GM19035 (cell line): Measurements from ENCODE around the gene NKX2-1.
A peak's percentile ranks its signal among the peaks of the same experiment; 100 is the strongest.
"Not testable (repeated sequence)": the region's sequence is repeated elsewhere in the genome, so short reads cannot be mapped to it uniquely, and the experiment has no call there.

Source experiments
- ATAC-seq: cut with Tn5 transposase; IDR thresholded peaks from one replicate; pipeline ENCODE4 v1.9.1; 2021; ENCODE audit not compliant: unreplicated experiment

Gene NKX2-1

DNA sequence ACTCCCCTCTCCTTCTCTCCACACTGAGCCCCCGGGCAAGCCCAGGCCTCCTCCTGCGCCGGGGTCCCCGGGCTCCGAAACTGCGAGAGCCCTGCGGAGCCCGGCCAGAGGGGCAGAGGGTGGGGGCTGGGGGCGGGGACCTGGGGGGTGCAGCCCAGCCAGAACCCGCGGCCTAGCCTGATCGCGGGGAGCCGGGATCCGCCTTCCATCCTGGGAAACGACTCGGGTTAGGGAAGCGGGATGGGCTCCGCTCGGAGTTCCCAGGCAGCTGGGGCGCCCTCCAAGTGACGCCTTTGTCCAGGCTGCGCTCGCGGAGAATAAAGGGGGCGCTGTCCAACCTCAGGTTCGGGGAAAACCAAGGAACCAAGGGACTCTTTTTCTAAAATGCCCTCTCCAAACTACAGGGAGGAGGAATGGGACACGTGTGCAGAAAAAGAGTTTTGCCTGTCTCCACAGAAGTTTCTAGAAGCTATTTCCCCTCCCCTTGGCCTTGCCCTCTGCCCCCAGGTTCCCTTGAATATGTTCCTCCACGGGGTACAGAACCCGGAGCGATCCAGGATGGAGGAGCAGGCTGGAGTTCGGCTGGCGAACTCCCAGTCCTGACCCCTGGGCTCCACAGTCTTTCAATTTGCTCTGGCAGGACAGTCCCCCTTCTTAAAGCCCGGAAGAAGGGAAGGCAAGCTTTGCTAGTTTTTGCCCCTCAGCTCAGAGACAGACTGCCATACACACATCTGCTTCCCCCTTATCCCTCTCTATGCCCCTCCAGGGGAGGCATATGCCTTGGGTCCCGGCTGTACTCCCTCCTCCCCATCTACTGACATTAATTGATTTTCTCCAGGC lies 13.9 kb downstream of the NKX2-1 start:
- ATAC-seq, result no peak

- no peak for ATAC-seq
Observed at GRCh38 chr14:36505181-36505815, 14.7 kb downstream of the NKX2-1 start.

GRCh38 chr14:36504771-36505175 lies 15.3 kb downstream of the NKX2-1 start:
- no peak for ATAC-seq

- ATAC-seq, result no peak
Observed at GRCh38 chr14:36503771-36504741, 16.0 kb downstream of the NKX2-1 start.

DNA sequence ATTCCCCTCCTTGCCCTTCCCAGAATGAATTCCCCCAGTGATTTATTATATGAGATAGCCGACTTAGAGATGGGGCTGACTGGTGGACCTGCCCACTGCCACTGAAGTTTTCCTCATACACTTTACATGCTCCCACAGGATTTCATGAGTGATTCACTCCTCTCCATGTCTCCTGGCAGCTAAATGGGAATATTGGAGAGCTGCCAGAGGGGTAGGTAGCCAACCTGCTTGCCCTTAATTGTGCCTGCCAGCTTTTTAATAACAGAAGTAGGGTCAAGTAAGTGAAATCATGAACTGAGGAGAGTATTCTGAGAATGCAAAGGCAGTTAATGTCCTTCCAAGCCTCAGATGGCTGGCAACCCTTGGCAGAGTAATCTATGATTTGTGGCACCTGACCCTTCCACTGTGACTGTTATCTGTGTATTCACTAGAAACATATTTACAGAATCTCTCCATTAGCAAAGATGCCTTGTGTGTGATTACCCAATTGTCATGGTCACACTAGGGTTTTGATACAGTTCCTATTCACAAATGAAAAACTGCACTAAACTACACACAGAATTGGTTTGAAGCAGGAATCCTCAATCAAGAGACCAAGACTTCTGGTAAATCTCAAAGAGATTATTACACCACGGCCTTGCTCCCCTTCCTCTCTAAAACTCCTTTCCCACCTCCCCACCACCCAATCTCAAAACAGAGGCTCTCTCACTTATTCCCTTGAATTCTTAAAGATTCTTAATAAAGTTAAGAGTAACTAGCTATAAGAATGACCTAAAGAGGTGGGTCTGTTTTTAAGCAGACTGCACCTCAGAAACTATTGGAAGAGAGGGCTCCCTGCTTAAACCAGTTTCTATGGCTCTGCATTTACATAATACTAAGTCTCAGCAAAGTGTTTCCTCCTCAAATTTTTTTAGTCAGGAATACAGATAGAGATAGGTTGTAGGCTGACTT lies 17.2 kb downstream of the NKX2-1 start:
- ATAC-seq, result no peak

DNA sequence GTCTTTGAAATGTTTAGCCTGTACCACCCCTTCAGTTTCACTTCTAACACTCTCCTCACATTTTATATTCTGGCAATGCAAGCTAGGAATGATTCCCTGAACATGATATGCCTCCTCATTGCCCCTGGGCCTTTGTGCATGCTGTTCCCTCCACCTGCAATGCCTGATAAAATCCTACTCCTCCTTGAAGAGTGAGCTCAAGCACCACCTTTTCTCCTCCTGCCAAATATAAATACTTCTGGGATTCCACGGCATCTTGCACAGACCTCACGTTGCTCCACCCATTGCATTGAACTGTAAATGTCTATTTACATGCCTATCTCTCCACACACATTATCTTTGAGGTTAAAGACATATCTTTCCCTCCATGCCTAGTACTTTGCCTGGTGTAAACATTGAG lies 21.1 kb downstream of the NKX2-1 start:
- ATAC-seq, result no peak

- ATAC-seq, result no peak
Observed at GRCh38 chr14:36496346-36496745, 23.7 kb downstream of the NKX2-1 start.

- no peak for ATAC-seq
Observed at GRCh38 chr14:36495666-36496065, 24.4 kb downstream of the NKX2-1 start.

GRCh38 chr14:36493761-36494160 lies 26.3 kb downstream of the NKX2-1 start:
- ATAC-seq, result no peak

- ATAC-seq, result no peak
Observed at GRCh38 chr14:36485773-36486172, 34.3 kb downstream of the NKX2-1 start.

DNA sequence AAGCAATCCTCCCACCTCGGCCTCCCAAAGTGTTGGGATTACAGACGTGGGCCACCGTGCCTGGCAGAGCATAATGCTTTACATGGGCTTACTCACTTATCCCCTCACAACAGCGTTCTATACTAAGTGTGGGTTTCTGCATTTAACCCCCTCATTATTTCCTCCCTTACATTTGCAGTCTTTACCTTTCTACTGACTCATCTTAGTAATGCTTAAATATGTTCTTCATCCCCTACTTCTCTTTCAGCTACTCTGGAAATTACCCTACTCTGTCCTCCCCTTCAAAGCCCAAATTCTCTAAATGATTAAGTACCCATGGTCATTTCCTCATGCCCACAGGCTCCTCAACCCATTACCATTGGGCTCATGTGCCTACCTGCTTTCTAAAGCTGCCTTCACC lies 40.7 kb downstream of the NKX2-1 start:
- ATAC-seq, result no peak

- peak; percentile 58 for ATAC-seq
Observed at GRCh38 chr14:36478782-36479181, 41.2 kb downstream of the NKX2-1 start.

DNA sequence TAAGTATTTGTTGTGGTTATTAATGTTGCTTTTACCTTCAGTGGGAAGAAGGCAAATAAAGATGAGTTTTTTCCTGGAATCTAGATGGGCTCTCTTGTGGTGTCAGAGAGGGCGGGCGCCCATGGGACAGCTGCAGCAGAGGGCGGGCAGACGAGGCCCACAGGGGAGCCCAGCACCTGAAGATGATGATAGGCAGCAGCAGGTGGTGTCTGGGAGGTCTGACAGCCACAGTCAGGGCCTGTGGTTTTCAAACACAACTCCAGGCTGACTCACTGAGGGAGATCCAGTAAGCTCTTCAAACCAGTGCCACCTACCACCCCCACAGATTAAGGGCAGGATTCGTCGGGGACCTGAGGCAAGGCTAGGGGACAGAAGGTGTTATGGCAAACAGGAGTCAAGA lies 42.8 kb downstream of the NKX2-1 start:
- ATAC-seq, result no peak

GRCh38 chr14:36476061-36476460 lies 44.0 kb downstream of the NKX2-1 start:
- not testable (repeated sequence) for ATAC-seq

DNA sequence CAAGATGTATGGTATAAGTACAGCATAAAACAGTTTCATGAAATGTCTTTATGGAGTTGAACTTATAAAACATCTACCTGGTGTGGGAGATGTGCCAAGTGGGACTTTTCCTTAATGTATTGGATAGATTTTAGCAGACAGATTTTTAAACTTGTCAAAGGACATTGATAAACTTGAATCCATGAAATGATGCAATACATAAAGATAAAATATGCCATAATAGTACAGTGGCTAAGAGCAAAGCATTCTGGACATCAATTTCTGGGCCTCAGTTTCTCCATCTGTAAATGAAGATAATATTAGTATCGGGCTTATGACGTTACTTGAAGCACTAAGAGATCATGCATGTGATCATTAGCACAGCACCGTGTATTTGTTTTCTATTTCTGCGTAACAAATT lies 45.4 kb downstream of the NKX2-1 start:
- ATAC-seq, result no peak

- ATAC-seq, result no peak
Observed at GRCh38 chr14:36471431-36471830, 48.6 kb downstream of the NKX2-1 start.

DNA sequence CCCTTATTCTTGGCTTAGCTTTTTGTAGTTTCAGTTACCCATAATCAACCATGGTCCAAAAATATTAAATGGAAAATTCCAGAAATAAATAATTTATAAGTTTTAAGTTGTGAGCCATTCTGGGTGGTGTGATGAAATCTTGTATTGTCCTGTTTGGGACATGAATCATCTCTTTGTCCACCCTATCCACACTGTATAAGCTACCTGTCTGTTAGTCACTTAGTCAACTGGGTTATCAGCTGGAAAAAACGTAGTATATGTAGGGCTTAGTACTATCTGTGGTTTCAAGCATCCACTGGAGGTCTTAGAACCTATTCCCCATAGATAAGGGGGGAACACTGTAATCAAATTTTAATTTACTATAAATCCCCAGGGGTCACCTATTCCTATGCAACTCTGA lies 52.7 kb downstream of the NKX2-1 start:
- no peak for ATAC-seq
